ENCODE measurements around the gene MGAT4C. TPM values are rescaled to one million over a fixed set of nuclear protein-coding genes. Genes with fewer than 3 reads are reported as not detected.
A peak's percentile ranks its signal among the peaks of the same experiment; 100 is the strongest.

MGAT4C gene
- total RNA-seq, 1 donor from 2014 or later = 0.41 TPM

GRCh38 chr12:86228656-86229055 is 27.5 kb downstream of the MGAT4C start:
- no peak for DNase-seq

GRCh38 chr12:86226481-86226880 is 29.7 kb downstream of the MGAT4C start:
- DNase-seq = no peak

- no peak for DNase-seq
Measured at GRCh38 chr12:86216591-86216990, 39.6 kb downstream of the MGAT4C start.

- DNase-seq = no peak
Measured at GRCh38 chr12:86213012-86213411, 43.2 kb downstream of the MGAT4C start.

GRCh38 chr12:86198696-86199444 is 57.3 kb downstream of the MGAT4C start:
- no peak for DNase-seq

- peak; percentile 41 for DNase-seq
Measured at GRCh38 chr12:86196465-86196864, 59.7 kb downstream of the MGAT4C start.

- DNase-seq = peak; percentile 4
Measured at GRCh38 chr12:86194721-86195120, 61.5 kb downstream of the MGAT4C start.

GRCh38 chr12:86193931-86194330 is 62.3 kb downstream of the MGAT4C start:
- DNase-seq = no peak

- no peak for DNase-seq
Measured at GRCh38 chr12:86188226-86188625, 68.0 kb downstream of the MGAT4C start.

GRCh38 chr12:86186449-86186848 is 69.7 kb downstream of the MGAT4C start:
- DNase-seq = no peak

GRCh38 chr12:86179855-86180254 is 76.3 kb downstream of the MGAT4C start:
- no peak for DNase-seq

GRCh38 chr12:86174188-86174587 is 82.0 kb downstream of the MGAT4C start:
- no peak for DNase-seq

- no peak for DNase-seq
Measured at GRCh38 chr12:86172913-86173443, 83.2 kb downstream of the MGAT4C start.

GRCh38 chr12:86170051-86170450 is 86.1 kb downstream of the MGAT4C start:
- DNase-seq = no peak

GRCh38 chr12:86158956-86159355 is 97.2 kb downstream of the MGAT4C start:
- no peak for DNase-seq

- DNase-seq = no peak
Measured at GRCh38 chr12:86154620-86155019, 101.6 kb downstream of the MGAT4C start.

GRCh38 chr12:86148612-86149011 is 107.6 kb downstream of the MGAT4C start:
- no peak for DNase-seq

- no peak for DNase-seq
Measured at GRCh38 chr12:86148071-86148470, 108.1 kb downstream of the MGAT4C start.

GRCh38 chr12:86145156-86145555 is 111.0 kb downstream of the MGAT4C start:
- DNase-seq = no peak

- DNase-seq = no peak
Measured at GRCh38 chr12:86143162-86143561, 113.0 kb downstream of the MGAT4C start.

GRCh38 chr12:86139671-86140070 is 116.5 kb downstream of the MGAT4C start:
- DNase-seq = no peak

- no peak for DNase-seq
Measured at GRCh38 chr12:86138770-86139169, 117.4 kb downstream of the MGAT4C start.

GRCh38 chr12:86137936-86138335 is 118.3 kb downstream of the MGAT4C start:
- DNase-seq = no peak

- no peak for DNase-seq
Measured at GRCh38 chr12:86134561-86134960, 121.6 kb downstream of the MGAT4C start.

Measured in tongue (tissue), 2 donors.